PC-9 (cell line): ENCODE data around the gene GRIN2D. TPM values are rescaled to one million over a fixed set of nuclear protein-coding genes. Genes with fewer than 3 reads are reported as not detected.

Experiments used
- BruUV-seq: library from RNA; stranded (reverse); fragments of 400-500 nt; replicated peaks from 2 replicates; lab custom pipeline; 2021; lab: Mats Ljungman, UMichigan
- CTCF ChIA-PET: fragments of 300-600 bp; sonication (Branson Sonifier 250); formaldehyde crosslinking; loops from one replicate; lab custom pipeline; 2022; ENCODE audit warnings: antibody characterized with exemption; lab: Charles Lee
- POLR2A ChIA-PET: fragments of 300-600 bp; sonication (Branson Sonifier 250); formaldehyde crosslinking; loops from one replicate; lab custom pipeline; 2022; ENCODE audit warnings: antibody characterized with exemption; ENCODE audit not compliant: unreplicated experiment; lab: Charles Lee
- DNase-seq, 2 experiments: peaks; one replicate each; pipeline versions ENCODE4 v3.0.0 to v3.0.0-alpha.2; 2015 to 2022; ENCODE audit warnings: mixed read lengths in 1 of 2
- H2AFZ ChIP-seq: fragments of 200-600 bp; sonication (generic); 2 replicates; pipeline ENCODE4 v1.8.1; 2017; ENCODE audit warnings: antibody characterized with exemption
- H3F3A ChIP-seq: fragments of 200-600 bp; sonication (generic); 2 replicates; pipeline ENCODE4 v1.8.1; 2017; ENCODE audit warnings: antibody characterized with exemption, mild to moderate bottlenecking, low read depth; ENCODE audit not compliant: insufficient read depth
- H3K27ac ChIP-seq: fragments of 200-600 bp; sonication (generic); 2 replicates; pipeline ENCODE4 v1.6.1; 2016; ENCODE audit warnings: mixed run types
- H3K27me3 ChIP-seq: fragments of 200-600 bp; sonication (generic); 2 replicates; pipeline ENCODE4 v1.6.1; 2016; ENCODE audit warnings: low read depth, mixed run types; ENCODE audit not compliant: insufficient read depth
- H3K36me3 ChIP-seq: fragments of 200-600 bp; sonication (generic); 2 replicates; pipeline ENCODE4 v1.6.1; 2016; ENCODE audit warnings: low read depth, mixed run types
- H3K4me1 ChIP-seq: fragments of 200-600 bp; sonication (generic); replicated peaks from 2 replicates; pipeline ENCODE4 v1.6.1; 2016; ENCODE audit warnings: mixed run types; ENCODE audit not compliant: insufficient read depth
- H3K4me2 ChIP-seq: fragments of 200-600 bp; sonication (generic); 2 replicates; pipeline ENCODE4 v1.6.1; 2017; ENCODE audit warnings: mixed run types
- H3K4me3 ChIP-seq: fragments of 200-600 bp; sonication (generic); 2 replicates; pipeline ENCODE4 v1.6.1; 2016; ENCODE audit warnings: mixed run types
- H3K79me2 ChIP-seq: fragments of 200-600 bp; sonication (generic); 2 replicates; pipeline ENCODE4 v1.6.1; 2017; ENCODE audit warnings: low read depth, mixed run types
- H3K9me2 ChIP-seq: fragments of 200-600 bp; sonication (generic); 2 replicates; pipeline ENCODE4 v1.8.1; 2017; ENCODE audit warnings: mild to moderate bottlenecking; ENCODE audit not compliant: insufficient read depth
- H3K9me3 ChIP-seq: fragments of 200-600 bp; sonication (generic); 2 replicates; pipeline ENCODE4 v1.8.1; 2016; ENCODE audit warnings: low read depth; ENCODE audit not compliant: insufficient read depth
- H4K20me1 ChIP-seq: fragments of 200-600 bp; sonication (generic); 2 replicates; pipeline ENCODE4 v1.8.1; 2017; ENCODE audit not compliant: insufficient read depth
- EZH2 ChIP-seq: fragments of 200-600 bp; sonication (generic); IDR thresholded peaks from 2 replicates; pipeline ENCODE4 v1.8.0; 2017; ENCODE audit warnings: antibody characterized with exemption, low read depth
- intact Hi-C: fragments of 100-400 bp; cut with micrococcal nuclease; formaldehyde crosslinking; loops from one replicate; pipeline ENCODE4 v1.10.0; 2022; ENCODE audit not compliant: unreplicated experiment
- total RNA-seq: library from RNA; stranded (reverse); gene quantifications from 2 replicates; pipeline ENCODE4 v1.2.3, GENCODE V29; 2021
- TF ChIP-seq, protein P1 (sequence below): fragments of 200-600 bp; sonication (generic); conservative IDR thresholded peaks from 2 replicates; pipeline ENCODE4 v1.6.1; 2017; ENCODE audit warnings: mixed run types, antibody characterized with exemption, mild to moderate bottlenecking, moderate library complexity

The GRIN2D gene
- total RNA-seq, 1 experiment from 2014 or later, result 3.8 TPM

DNA sequence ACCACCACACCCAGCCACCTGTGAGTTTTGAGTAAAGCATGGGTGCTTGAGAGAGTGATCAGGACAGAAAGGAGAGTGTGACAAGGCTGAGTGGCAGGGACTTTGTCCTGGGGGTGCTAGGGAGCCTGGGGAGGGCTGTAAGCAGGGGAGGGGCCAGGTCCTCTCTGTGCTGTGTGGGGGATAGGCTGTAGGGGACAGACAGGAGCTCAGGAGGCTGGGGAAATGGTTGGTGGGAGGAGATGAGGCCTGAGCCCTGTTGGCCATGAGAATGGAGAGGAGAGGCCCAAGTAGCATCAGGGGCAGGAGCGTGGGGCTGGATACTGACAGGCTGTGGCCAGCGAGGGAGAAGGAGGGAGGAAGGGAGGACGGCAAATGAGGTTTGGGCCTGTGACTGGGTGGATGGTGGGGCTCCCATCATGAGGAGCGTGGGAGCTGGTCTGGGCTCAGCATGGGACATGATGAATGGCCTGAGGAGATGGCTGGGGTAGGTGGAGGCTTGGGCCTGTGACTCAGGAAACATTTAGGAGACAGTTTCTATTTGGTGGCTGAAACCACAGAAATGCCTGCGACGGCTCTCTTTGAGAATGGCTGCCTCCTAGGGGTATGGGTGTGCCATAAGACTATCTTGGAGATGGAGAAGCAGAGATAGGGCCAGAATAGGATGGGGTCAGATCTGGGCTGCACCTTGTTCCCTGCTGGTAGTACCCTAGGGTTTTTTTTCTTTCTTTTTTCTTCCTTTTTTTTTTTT, 25.0 kb downstream of the GRIN2D start:
- Histone ChIP-seq H3K27me3 (no peaks in the 10 kb centered on the region), H3K9me2 (no peaks in the 10 kb centered on the region), H4K20me1 (peaks cover 26% of the 10 kb centered on the region), H3F3A (peaks cover 27% of the 10 kb centered on the region; the same call in 1 of the 2 replicates), H3K79me2 (0 out of 2 replicates have a peak, but pooled peaks cover 10% of the 10 kb centered on the region), H3K4me3 (no peak overlapping the region), H3K9me3 (no peaks in the 10 kb centered on the region), H3K36me3 (peaks cover 35% of the 10 kb centered on the region), H3K4me1 (peaks cover 4% of the 10 kb centered on the region; the same call in 1 of the 2 replicates), H3K4me2 (no peak overlapping the region), H2AFZ (no peak overlapping the region), H3K27ac (no peak overlapping the region)
- no TSS peak for BruUV-seq
- no peak for DNase-seq
- intact Hi-C loops, result no loop called here
- CTCF ChIA-PET, result no interaction called here
- no peak for TF ChIP-seq EZH2
- TF ChIP-seq, protein P1, sequence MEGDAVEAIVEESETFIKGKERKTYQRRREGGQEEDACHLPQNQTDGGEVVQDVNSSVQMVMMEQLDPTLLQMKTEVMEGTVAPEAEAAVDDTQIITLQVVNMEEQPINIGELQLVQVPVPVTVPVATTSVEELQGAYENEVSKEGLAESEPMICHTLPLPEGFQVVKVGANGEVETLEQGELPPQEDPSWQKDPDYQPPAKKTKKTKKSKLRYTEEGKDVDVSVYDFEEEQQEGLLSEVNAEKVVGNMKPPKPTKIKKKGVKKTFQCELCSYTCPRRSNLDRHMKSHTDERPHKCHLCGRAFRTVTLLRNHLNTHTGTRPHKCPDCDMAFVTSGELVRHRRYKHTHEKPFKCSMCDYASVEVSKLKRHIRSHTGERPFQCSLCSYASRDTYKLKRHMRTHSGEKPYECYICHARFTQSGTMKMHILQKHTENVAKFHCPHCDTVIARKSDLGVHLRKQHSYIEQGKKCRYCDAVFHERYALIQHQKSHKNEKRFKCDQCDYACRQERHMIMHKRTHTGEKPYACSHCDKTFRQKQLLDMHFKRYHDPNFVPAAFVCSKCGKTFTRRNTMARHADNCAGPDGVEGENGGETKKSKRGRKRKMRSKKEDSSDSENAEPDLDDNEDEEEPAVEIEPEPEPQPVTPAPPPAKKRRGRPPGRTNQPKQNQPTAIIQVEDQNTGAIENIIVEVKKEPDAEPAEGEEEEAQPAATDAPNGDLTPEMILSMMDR, result no peak
- POLR2A ChIA-PET, result no interaction called here

DNA sequence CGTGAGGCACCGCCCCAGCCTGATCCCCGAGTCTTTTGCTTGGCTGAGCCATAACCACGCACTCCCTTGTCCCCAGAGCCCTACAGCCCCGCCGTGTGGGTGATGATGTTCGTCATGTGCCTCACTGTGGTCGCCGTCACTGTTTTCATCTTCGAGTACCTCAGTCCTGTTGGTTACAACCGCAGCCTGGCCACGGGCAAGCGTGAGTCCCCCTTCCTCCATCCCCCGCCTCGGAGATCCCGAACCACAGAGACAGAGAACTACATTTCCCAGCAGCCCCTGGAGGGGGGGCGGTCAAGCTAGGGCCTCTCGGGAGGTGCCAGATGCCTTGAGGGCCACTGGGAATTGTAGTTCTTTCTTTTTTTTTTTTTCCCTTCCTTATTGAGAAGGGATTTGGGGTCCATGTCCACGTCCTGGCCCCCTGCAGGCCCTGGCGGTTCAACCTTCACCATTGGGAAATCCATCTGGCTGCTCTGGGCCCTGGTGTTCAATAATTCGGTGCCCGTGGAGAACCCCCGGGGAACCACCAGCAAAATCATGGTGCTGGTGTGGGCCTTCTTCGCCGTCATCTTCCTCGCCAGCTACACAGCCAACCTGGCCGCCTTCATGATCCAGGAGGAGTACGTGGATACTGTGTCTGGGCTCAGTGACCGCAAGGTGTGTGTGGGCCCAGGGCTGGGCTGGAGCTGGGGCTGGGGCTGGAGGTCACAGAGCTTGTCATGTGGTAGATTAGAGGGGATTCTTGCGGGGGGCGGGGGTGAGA, 25.9 kb downstream of the GRIN2D start:
- Histone ChIP-seq H3K4me3 (no peak overlapping the region), H3K4me1 (no peaks in the 10 kb centered on the region; the same call in 1 of the 2 replicates), H3K9me3 (no peaks in the 10 kb centered on the region), H2AFZ (no peak overlapping the region), H3K4me2 (no peak overlapping the region), H3K9me2 (no peaks in the 10 kb centered on the region), H3K27ac (no peak overlapping the region), H3F3A (peaks cover 24% of the 10 kb centered on the region; the same call in 1 of the 2 replicates), H3K79me2 (0 out of 2 replicates have a peak, but pooled peaks cover 10% of the 10 kb centered on the region), H3K36me3 (peaks cover 34% of the 10 kb centered on the region), H4K20me1 (peaks cover 21% of the 10 kb centered on the region), H3K27me3 (no peaks in the 10 kb centered on the region)
- ChIA-PET POLR2A (no interaction called here), CTCF (no interaction called here)
- DNase-seq, result peak in 1 of 2 experiments; percentile 30
- intact Hi-C loops, result no loop called here
- no peak for TF ChIP-seq EZH2
- TF ChIP-seq, protein P1, result no peak
- no TSS peak for BruUV-seq

DNA sequence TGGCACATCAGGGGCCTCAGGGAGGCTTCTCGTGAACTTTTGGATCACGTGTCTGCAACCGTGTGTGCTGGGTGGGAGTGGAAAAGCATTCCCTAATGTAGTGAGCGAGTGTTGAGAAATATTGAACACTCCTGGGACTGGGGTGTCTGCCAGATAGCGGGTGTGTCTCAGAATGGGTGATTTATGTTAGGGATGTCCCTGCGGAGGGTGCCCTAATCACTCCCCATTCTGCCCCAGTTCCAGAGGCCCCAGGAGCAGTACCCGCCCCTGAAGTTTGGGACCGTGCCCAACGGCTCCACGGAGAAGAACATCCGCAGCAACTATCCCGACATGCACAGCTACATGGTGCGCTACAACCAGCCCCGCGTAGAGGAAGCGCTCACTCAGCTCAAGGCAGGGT, 28.1 kb downstream of the GRIN2D start:
- no peak overlapping the region for H3K4me3 ChIP-seq
- no peak overlapping the region for H2AFZ ChIP-seq
- H3K9me3 ChIP-seq, result no peaks in the 10 kb centered on the region
- DNase-seq, result no peak
- TF ChIP-seq, protein P1, result no peak
- no peak for TF ChIP-seq EZH2
- peaks cover 11% of the 10 kb centered on the region; the same call in 1 of the 2 replicates for H3F3A ChIP-seq
- H3K36me3 ChIP-seq, result peaks cover 26% of the 10 kb centered on the region; the same call in 1 of the 2 replicates
- POLR2A ChIA-PET, result no interaction called here
- BruUV-seq, result no TSS peak
- no peaks in the 10 kb centered on the region for H3K27me3 ChIP-seq
- intact Hi-C loops, result no loop called here
- H4K20me1 ChIP-seq, result peaks cover 7% of the 10 kb centered on the region; the same call in 1 of the 2 replicates
- H3K27ac ChIP-seq, result no peak overlapping the region
- no peaks in the 10 kb centered on the region for H3K9me2 ChIP-seq
- 0 out of 2 replicates have a peak, but pooled peaks cover 1% of the 10 kb centered on the region for H3K79me2 ChIP-seq
- H3K4me1 ChIP-seq, result peaks cover 7% of the 10 kb centered on the region; the same call in 1 of the 2 replicates
- CTCF ChIA-PET, result no interaction called here
- H3K4me2 ChIP-seq, result no peak overlapping the region
